NCI-H187 treated with DMSO at 0.1 percent for 48 hours (cell line): ENCODE results near the gene ANO4.
"Not testable (repeated sequence)": the region's sequence is repeated elsewhere in the genome, so short reads cannot be mapped to it uniquely, and the experiment has no call there.

Experiments
- DNase-seq: peaks from one replicate; lab custom pipeline; 2025; lab: John Stamatoyannopoulos, UW

The ANO4 gene

GRCh38 chr12:100953677-100954076, 159.1 kb downstream of the ANO4 start:
- DNase-seq, result no peak

- no peak for DNase-seq
Measured at GRCh38 chr12:100954118-100954517, 159.5 kb downstream of the ANO4 start.

GRCh38 chr12:100955139-100955538, 160.6 kb downstream of the ANO4 start:
- no peak for DNase-seq

- DNase-seq, result no peak
Measured at GRCh38 chr12:100956311-100956852, 161.8 kb downstream of the ANO4 start.

GRCh38 chr12:100959481-100959880, 164.9 kb downstream of the ANO4 start:
- no peak for DNase-seq

GRCh38 chr12:100962086-100962712, 167.6 kb downstream of the ANO4 start:
- DNase-seq, result no peak

- DNase-seq, result no peak
Measured at GRCh38 chr12:100963381-100963780, 168.8 kb downstream of the ANO4 start.

GRCh38 chr12:100964028-100964427, 169.5 kb downstream of the ANO4 start:
- DNase-seq, result no peak

GRCh38 chr12:100967189-100967588, 172.6 kb downstream of the ANO4 start:
- DNase-seq, result no peak

GRCh38 chr12:100970894-100971293, 176.3 kb downstream of the ANO4 start:
- no peak for DNase-seq

GRCh38 chr12:100972121-100972520, 177.5 kb downstream of the ANO4 start:
- DNase-seq, result no peak

- no peak for DNase-seq
Measured at GRCh38 chr12:100974341-100974740, 179.8 kb downstream of the ANO4 start.

- no peak for DNase-seq
Measured at GRCh38 chr12:100974747-100975146, 180.2 kb downstream of the ANO4 start.

- no peak for DNase-seq
Measured at GRCh38 chr12:100976735-100977134, 182.2 kb downstream of the ANO4 start.

GRCh38 chr12:100980856-100981255, 186.3 kb downstream of the ANO4 start:
- DNase-seq, result no peak

GRCh38 chr12:100982511-100983183, 188.1 kb downstream of the ANO4 start:
- no peak for DNase-seq

- no peak for DNase-seq
Measured at GRCh38 chr12:100984796-100985195, 190.2 kb downstream of the ANO4 start.

- no peak for DNase-seq
Measured at GRCh38 chr12:100986595-100987547, 192.3 kb downstream of the ANO4 start.

- DNase-seq, result no peak
Measured at GRCh38 chr12:100987552-100988521, 193.3 kb downstream of the ANO4 start.

GRCh38 chr12:100989509-100989908, 194.9 kb downstream of the ANO4 start:
- not testable (repeated sequence) for DNase-seq

GRCh38 chr12:100991102-100991501, 196.5 kb downstream of the ANO4 start:
- DNase-seq, result no peak
